Caco-2 (cell line): Measurements from ENCODE around the gene ST6GALNAC6. TPM values are rescaled to one million over a fixed set of nuclear protein-coding genes. Genes with fewer than 3 reads are reported as not detected.

Source experiments
- BruUV-seq: library from RNA; stranded (reverse); fragments of 400-500 nt; replicated peaks from 2 replicates; lab custom pipeline; 2021; lab: Mats Ljungman, UMichigan
- CTCF ChIA-PET: fragments of 300-600 bp; sonication (Branson Sonifier 250); formaldehyde crosslinking; loops from one replicate; lab custom pipeline; 2022; ENCODE audit warnings: antibody characterized with exemption; lab: Charles Lee
- POLR2A ChIA-PET: fragments of 300-600 bp; sonication (Branson Sonifier 250); formaldehyde crosslinking; loops from one replicate; lab custom pipeline; 2022; ENCODE audit warnings: antibody characterized with exemption; lab: Charles Lee
- DNase-seq, 2 experiments: peaks; one replicate each; pipeline versions ENCODE4 v3.0.0 to v3.0.0-alpha.2; 2020 to 2022
- H3K27me3 ChIP-seq: replicated peaks from 2 replicates; pipeline ENCODE4 v1.6.0; 2011; ENCODE audit warnings: low read length; ENCODE audit not compliant: control insufficient read depth, insufficient read depth
- H3K36me3 ChIP-seq: 2 replicates; pipeline ENCODE4 v1.5.1; 2011; ENCODE audit warnings: low read length; ENCODE audit not compliant: control insufficient read depth, insufficient read depth
- H3K4me1 ChIP-seq: fragments of 250-450 bp; sonication (Bioruptor Pico); 2 replicates; pipeline ENCODE4 v1.5.1; 2020; ENCODE audit warnings: mild to moderate bottlenecking
- H3K4me3 ChIP-seq: 2 replicates; pipeline ENCODE4 v1.5.1; 2011; ENCODE audit warnings: low read depth, mild to moderate bottlenecking, control low read depth, low read length
- H3K9me3 ChIP-seq: fragments of 250-450 bp; sonication (Bioruptor Pico); 2 replicates; pipeline ENCODE4 v1.5.1; 2020; ENCODE audit warnings: mild to moderate bottlenecking, moderate library complexity
- H3K27ac Mint-ChIP-seq: one replicate; pipeline ENCODE4 v1.8.0; 2022; ENCODE audit warnings: mixed read lengths; ENCODE audit not compliant: unreplicated experiment
- H3K27me3 Mint-ChIP-seq: one replicate; pipeline ENCODE4 v1.8.0; 2022; ENCODE audit warnings: mixed read lengths; ENCODE audit not compliant: insufficient read depth, unreplicated experiment
- H3K36me3 Mint-ChIP-seq: one replicate; pipeline ENCODE4 v1.8.0; 2022; ENCODE audit warnings: mild to moderate bottlenecking, mixed read lengths; ENCODE audit not compliant: insufficient read depth, unreplicated experiment
- H3K4me1 Mint-ChIP-seq: one replicate; pipeline ENCODE4 v1.8.0; 2022; ENCODE audit warnings: low read depth, mixed read lengths; ENCODE audit not compliant: unreplicated experiment
- H3K4me3 Mint-ChIP-seq: one replicate; pipeline ENCODE4 v1.8.0; 2022; ENCODE audit warnings: mild to moderate bottlenecking, moderate library complexity, mixed read lengths; ENCODE audit not compliant: unreplicated experiment
- H3K9me3 Mint-ChIP-seq: one replicate; pipeline ENCODE4 v1.8.0; 2022; ENCODE audit warnings: mixed read lengths; ENCODE audit not compliant: unreplicated experiment
- intact Hi-C: fragments of 100-400 bp; cut with micrococcal nuclease; formaldehyde crosslinking; loops from one replicate; pipeline ENCODE4 v1.10.0; 2022; ENCODE audit not compliant: unreplicated experiment
- total RNA-seq: library from RNA; stranded (reverse); gene quantifications from 2 replicates; pipeline ENCODE4 v1.2.3, GENCODE V29; 2022
- TF ChIP-seq, protein P1 (sequence below), 2 experiments: fragments of 200-600 bp in 1 of 2; IDR thresholded peaks; 1 replicate in 1 of 2; 2 replicates in 1 of 2; pipeline versions ENCODE4 v1.5.1 to v1.8.0; 2011 to 2022; ENCODE audit warnings: antibody characterized with exemption in 1 of 2, control low read depth in 1 of 2, inconsistent platforms in 1 of 2, low read depth in 1 of 2, low read length in 1 of 2, mild to moderate bottlenecking in 1 of 2, moderate library complexity in 1 of 2; ENCODE audit not compliant: insufficient read depth in 1 of 2, severe bottlenecking in 1 of 2, unreplicated experiment in 1 of 2

The ST6GALNAC6 gene
- total RNA-seq, 1 experiment from 2014 or later, result 20.7 TPM

GRCh38 chr9:127923046-127923445 is 23.6 kb upstream of the ST6GALNAC6 start:
- no TSS peak for BruUV-seq
- DNase-seq, result no peak
- intact Hi-C loops, result no loop called here
- H3K4me3 Mint-ChIP-seq, result no peak overlapping the region
- peaks cover 6% of the 10 kb centered on the region for H3K36me3 Mint-ChIP-seq
- peaks cover 8% of the 10 kb centered on the region for H3K27me3 Mint-ChIP-seq
- CTCF ChIA-PET, result interaction anchor here (0.7 to 1.4 kb wide), 3 partner anchors 12 to 217 kb away, joined by 3 to 7 read pairs (median 4); no protein-coding TSS in a partner anchor
- POLR2A ChIA-PET, result interaction anchor here (0.9 kb wide), 1 partner anchor 188 kb away, joined by 13 read pairs; the partner anchor contains the start of gene TOR2A
- no peak overlapping the region for H3K4me3 ChIP-seq
- TF ChIP-seq, protein P1, sequence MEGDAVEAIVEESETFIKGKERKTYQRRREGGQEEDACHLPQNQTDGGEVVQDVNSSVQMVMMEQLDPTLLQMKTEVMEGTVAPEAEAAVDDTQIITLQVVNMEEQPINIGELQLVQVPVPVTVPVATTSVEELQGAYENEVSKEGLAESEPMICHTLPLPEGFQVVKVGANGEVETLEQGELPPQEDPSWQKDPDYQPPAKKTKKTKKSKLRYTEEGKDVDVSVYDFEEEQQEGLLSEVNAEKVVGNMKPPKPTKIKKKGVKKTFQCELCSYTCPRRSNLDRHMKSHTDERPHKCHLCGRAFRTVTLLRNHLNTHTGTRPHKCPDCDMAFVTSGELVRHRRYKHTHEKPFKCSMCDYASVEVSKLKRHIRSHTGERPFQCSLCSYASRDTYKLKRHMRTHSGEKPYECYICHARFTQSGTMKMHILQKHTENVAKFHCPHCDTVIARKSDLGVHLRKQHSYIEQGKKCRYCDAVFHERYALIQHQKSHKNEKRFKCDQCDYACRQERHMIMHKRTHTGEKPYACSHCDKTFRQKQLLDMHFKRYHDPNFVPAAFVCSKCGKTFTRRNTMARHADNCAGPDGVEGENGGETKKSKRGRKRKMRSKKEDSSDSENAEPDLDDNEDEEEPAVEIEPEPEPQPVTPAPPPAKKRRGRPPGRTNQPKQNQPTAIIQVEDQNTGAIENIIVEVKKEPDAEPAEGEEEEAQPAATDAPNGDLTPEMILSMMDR (IDR thresholded peaks at IDR 0.05; ENCODE audit: insufficient read depth in 1 of 2, low read depth in 1 of 2, low read length in 1 of 2, severe bottlenecking in 1 of 2, unreplicated experiment in 1 of 2), result no peak
- H3K4me1 ChIP-seq, result peaks cover 10% of the 10 kb centered on the region
- no peaks in the 10 kb centered on the region for H3K9me3 ChIP-seq
- H3K27ac Mint-ChIP-seq, result no peak overlapping the region
- H3K36me3 ChIP-seq, result no peaks in the 10 kb centered on the region
- no peaks in the 10 kb centered on the region for H3K27me3 ChIP-seq
- H3K4me1 Mint-ChIP-seq, result peaks cover 7% of the 10 kb centered on the region
- no peaks in the 10 kb centered on the region for H3K9me3 Mint-ChIP-seq

- Mint-ChIP-seq H3K4me3 (no peak overlapping the region), H3K27ac (no peak overlapping the region), H3K36me3 (peaks cover 6% of the 10 kb centered on the region), H3K27me3 (peaks cover 8% of the 10 kb centered on the region), H3K4me1 (peaks cover 7% of the 10 kb centered on the region), H3K9me3 (no peaks in the 10 kb centered on the region)
- no peaks in the 10 kb centered on the region for H3K27me3 ChIP-seq
- TF ChIP-seq, protein P1 (IDR thresholded peaks at IDR 0.05; ENCODE audit: insufficient read depth in 1 of 2, low read depth in 1 of 2, low read length in 1 of 2, severe bottlenecking in 1 of 2, unreplicated experiment in 1 of 2), result peak; percentile 85 to 97
- peak overlapping the region; percentile 18; the same call in 1 of the 2 replicates for H3K4me3 ChIP-seq
- POLR2A ChIA-PET, result no interaction called here
- CTCF ChIA-PET, result interaction anchor here (0.7 to 1.7 kb wide), 5 partner anchors 9 to 187 kb away, joined by 3 to 9 read pairs (median 3); partner anchors contain the start of genes PIP5KL1 and TOR2A
- intact Hi-C loops, result loop anchor here (1.0 kb wide), 2 partner anchors 331 to 417 kb away; no protein-coding TSS in a partner anchor
- H3K4me1 ChIP-seq, result peaks cover 10% of the 10 kb centered on the region
- peak in 1 of 2 experiments; percentile 79 for DNase-seq
- H3K9me3 ChIP-seq, result no peaks in the 10 kb centered on the region
- BruUV-seq, result no TSS peak
- no peaks in the 10 kb centered on the region for H3K36me3 ChIP-seq
These were observed 22.2 kb upstream of the ST6GALNAC6 start for GRCh38 chr9:127921557-127922120.

GRCh38 chr9:127920794-127921193 is 21.4 kb upstream of the ST6GALNAC6 start:
- no peaks in the 10 kb centered on the region for H3K27me3 ChIP-seq
- H3K4me1 ChIP-seq, result peaks cover 18% of the 10 kb centered on the region
- no peak overlapping the region for H3K27ac Mint-ChIP-seq
- H3K9me3 Mint-ChIP-seq, result no peaks in the 10 kb centered on the region
- no peak for DNase-seq
- intact Hi-C loops, result loop anchor here (1.0 kb wide), 2 partner anchors 330 to 416 kb away; no protein-coding TSS in a partner anchor
- no peaks in the 10 kb centered on the region for H3K9me3 ChIP-seq
- TF ChIP-seq, protein P1 (IDR thresholded peaks at IDR 0.05; ENCODE audit: insufficient read depth in 1 of 2, low read depth in 1 of 2, low read length in 1 of 2, severe bottlenecking in 1 of 2, unreplicated experiment in 1 of 2), result no peak
- H3K4me3 Mint-ChIP-seq, result no peak overlapping the region
- H3K4me1 Mint-ChIP-seq, result peaks cover 7% of the 10 kb centered on the region
- no peaks in the 10 kb centered on the region for H3K36me3 ChIP-seq
- H3K4me3 ChIP-seq, result no peak overlapping the region
- H3K27me3 Mint-ChIP-seq, result peaks cover 8% of the 10 kb centered on the region
- POLR2A ChIA-PET, result no interaction called here
- CTCF ChIA-PET, result interaction anchor here (0.7 to 1.7 kb wide), 5 partner anchors 8 to 186 kb away, joined by 3 to 9 read pairs (median 3); partner anchors contain the start of genes PIP5KL1 and TOR2A
- peaks cover 6% of the 10 kb centered on the region for H3K36me3 Mint-ChIP-seq
- no TSS peak for BruUV-seq
